HG02642 (cell line): ENCODE data around the gene HCST.

ENCODE experiments used
- ATAC-seq: cut with Tn5 transposase; IDR thresholded peaks from one replicate; pipeline ENCODE4 v1.9.1; 2021; ENCODE audit warnings: mild to moderate bottlenecking; ENCODE audit not compliant: unreplicated experiment, poor library complexity

HCST gene

GRCh38 chr19:35901854-35902661 is at the start of gene HCST:
Gene HCST (plus strand): TSS chr19:35902529. CDS start chr19:35902594, 65 bp downstream.
- no peak for ATAC-seq

- ATAC-seq: no peak
Observed at GRCh38 chr19:35853038-35853756, 49.1 kb upstream of the HCST start.

GRCh38 chr19:35856546-35857149 is 45.7 kb upstream of the HCST start, which contains the start of gene KIRREL2:
Gene KIRREL2 (plus strand): TSS chr19:35856911. CDS start chr19:35857120, 209 bp downstream.
- no peak for ATAC-seq

- no peak for ATAC-seq
Observed at GRCh38 chr19:35858311-35858710, 44.0 kb upstream of the HCST start.

- no peak for ATAC-seq
Observed at GRCh38 chr19:35859414-35859813, 42.9 kb upstream of the HCST start.

- no peak for ATAC-seq
Observed at GRCh38 chr19:35860436-35860817, 41.9 kb upstream of the HCST start.

- no peak for ATAC-seq
Observed at GRCh38 chr19:35860818-35861639, 41.3 kb upstream of the HCST start.

GRCh38 chr19:35861640-35862160 is 40.6 kb upstream of the HCST start:
- ATAC-seq: no peak

- no peak for ATAC-seq
Observed at GRCh38 chr19:35862528-35862927, 39.8 kb upstream of the HCST start.

GRCh38 chr19:35863018-35863417 is 39.3 kb upstream of the HCST start:
- ATAC-seq: no peak

- ATAC-seq: peak; percentile 54
Observed at GRCh38 chr19:35868172-35868822, 34.0 kb upstream of the HCST start, which contains the start of gene APLP1. Gene APLP1 (plus strand): TSS chr19:35868574. CDS start chr19:35868637, 63 bp downstream.

- ATAC-seq: no peak
Observed at GRCh38 chr19:35868823-35869326, 33.5 kb upstream of the HCST start.

GRCh38 chr19:35869327-35870123 is 32.8 kb upstream of the HCST start:
- peak; percentile 50 for ATAC-seq

- peak; percentile 27 for ATAC-seq
Observed at GRCh38 chr19:35870124-35870736, 32.1 kb upstream of the HCST start.

- no peak for ATAC-seq
Observed at GRCh38 chr19:35870798-35871197, 31.5 kb upstream of the HCST start.

GRCh38 chr19:35871611-35872010 is 30.7 kb upstream of the HCST start:
- ATAC-seq: no peak

GRCh38 chr19:35872180-35872579 is 30.1 kb upstream of the HCST start:
- ATAC-seq: no peak

GRCh38 chr19:35874392-35874930 is 27.9 kb upstream of the HCST start:
- ATAC-seq: no peak
